ENCODE measurements around the gene SBK2.

- TF ChIP-seq CTCF (conservative IDR thresholded peaks at IDR 0.05) (no peak), EZH2 (IDR thresholded peaks at IDR 0.05; ENCODE audit: low read depth) (no peak)
Observed at GRCh38 chr19:55495646-55496349, 41.1 kb downstream of the SBK2 start.

Measured in PC-9 (cell line).